ENCODE data around the gene CAMK2A.

Gene CAMK2A

GRCh38 chr5:150203832-150204589, 85.6 kb downstream of the CAMK2A start:
- Mint-ChIP-seq H3K4me1 (ENCODE audit: low read depth) (peaks cover 12% of the 10 kb centered on the region), H3K4me3 (no peak overlapping the region), H3K27ac (no peak overlapping the region), H3K36me3 (ENCODE audit: low read depth) (no peaks in the 10 kb centered on the region), H3K27me3 (peaks cover 15% of the 10 kb centered on the region), H3K9me3 (no peaks in the 10 kb centered on the region)

DNA sequence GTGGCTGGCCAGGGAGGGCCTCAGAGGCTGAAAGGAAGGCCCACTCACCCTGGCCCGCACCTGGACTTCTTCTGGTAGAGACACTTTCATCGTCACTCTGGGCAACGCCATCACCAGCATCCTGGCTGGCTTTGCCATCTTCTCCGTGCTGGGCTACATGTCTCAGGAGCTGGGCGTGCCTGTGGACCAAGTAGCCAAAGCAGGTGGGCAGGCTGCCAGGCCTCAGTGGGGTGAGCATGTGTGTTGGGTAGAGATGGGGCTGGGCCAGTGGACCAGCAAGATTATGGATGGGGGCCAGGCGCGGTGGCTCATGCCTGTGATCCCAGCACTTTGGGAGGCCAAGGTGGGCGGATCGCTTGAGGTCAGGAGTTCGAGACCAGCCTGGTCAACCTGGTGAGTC, 87.1 kb downstream of the CAMK2A start:
- Mint-ChIP-seq H3K27ac (no peak overlapping the region), H3K27me3 (peaks cover 11% of the 10 kb centered on the region), H3K36me3 (ENCODE audit: low read depth) (no peaks in the 10 kb centered on the region), H3K9me3 (no peaks in the 10 kb centered on the region), H3K4me1 (ENCODE audit: low read depth) (no peaks in the 10 kb centered on the region), H3K4me3 (no peak overlapping the region)

DNA sequence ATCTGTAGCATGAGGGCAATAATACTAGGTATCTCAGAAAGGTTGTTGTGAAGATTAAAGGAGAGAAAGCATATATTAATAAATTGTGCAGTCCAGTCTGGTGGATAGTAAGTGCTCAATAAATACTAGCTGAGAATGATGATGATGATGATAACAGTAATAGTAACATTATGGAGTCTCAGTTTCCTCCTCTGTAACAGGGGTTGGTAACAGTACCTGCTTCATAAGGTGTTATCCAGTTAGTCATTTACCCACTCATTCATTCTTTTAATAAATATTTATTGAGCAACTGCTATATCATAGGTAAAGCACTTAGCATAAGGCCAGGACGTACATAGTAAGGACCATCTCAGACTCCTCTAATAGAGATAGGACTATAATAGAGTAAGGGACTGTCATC, 92.1 kb downstream of the CAMK2A start:
- Mint-ChIP-seq H3K36me3 (ENCODE audit: low read depth) (no peaks in the 10 kb centered on the region), H3K27ac (no peak overlapping the region), H3K9me3 (no peaks in the 10 kb centered on the region), H3K4me1 (ENCODE audit: low read depth) (no peaks in the 10 kb centered on the region), H3K27me3 (peaks cover 24% of the 10 kb centered on the region), H3K4me3 (no peak overlapping the region)

DNA sequence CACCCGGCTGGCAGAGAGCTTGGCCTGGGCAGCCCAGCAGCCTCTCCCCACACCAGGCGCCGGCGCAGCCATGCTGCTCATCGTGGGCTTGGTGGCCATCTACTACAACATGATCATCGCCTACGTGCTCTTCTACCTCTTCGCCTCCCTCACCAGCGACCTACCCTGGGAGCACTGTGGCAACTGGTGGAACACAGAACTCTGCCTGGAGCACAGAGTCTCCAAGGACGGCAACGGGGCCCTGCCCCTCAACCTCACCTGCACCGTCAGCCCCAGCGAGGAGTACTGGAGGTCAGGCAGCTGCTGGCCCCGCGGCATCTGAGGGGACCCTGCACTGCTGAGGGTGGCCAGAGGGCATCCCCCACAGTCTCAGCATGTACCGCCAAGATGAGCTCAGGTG, 92.6 kb downstream of the CAMK2A start:
- Mint-ChIP-seq H3K36me3 (ENCODE audit: low read depth) (no peaks in the 10 kb centered on the region), H3K27ac (no peak overlapping the region), H3K9me3 (no peaks in the 10 kb centered on the region), H3K4me3 (no peak overlapping the region), H3K4me1 (ENCODE audit: low read depth) (no peaks in the 10 kb centered on the region), H3K27me3 (peaks cover 24% of the 10 kb centered on the region)

- peaks cover 27% of the 10 kb centered on the region for H3K27me3 Mint-ChIP-seq
These were observed 93.1 kb downstream of the CAMK2A start for GRCh38 chr5:150196514-150196913.

DNA sequence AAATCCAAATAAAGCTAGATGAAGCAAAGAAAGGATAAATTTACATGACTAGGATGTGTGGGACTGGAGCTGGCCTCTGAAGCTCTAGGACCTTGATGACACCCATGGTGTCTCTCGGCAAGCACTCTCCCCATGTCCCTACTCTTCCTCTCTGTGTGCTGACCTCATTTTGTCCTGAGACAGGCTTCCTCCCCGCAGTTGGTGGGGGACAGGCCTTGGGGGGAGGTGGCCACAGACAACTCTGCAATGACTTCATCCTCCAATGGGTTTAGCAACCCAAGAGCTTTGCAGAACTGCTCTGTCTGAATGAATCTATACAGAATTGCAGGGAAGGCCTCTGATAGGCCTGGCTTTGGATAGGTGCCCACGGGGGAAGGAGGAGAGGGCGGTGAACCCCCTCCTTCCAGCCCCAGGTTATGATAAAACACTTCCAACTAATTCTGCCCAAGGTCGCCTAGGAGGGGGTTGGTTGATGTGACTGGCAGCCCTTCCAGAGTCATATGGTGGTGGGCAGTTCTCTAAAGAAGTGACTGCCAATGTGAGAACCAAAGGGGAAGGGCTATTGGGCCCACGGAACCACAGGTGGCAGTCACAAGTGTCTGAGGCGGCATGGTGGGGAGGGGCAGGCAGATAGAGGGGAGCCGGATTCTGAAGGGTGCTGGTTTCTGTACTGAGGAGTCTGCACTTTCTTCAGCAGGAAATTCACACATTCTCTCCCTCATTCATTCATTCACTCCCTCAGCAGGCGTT, 93.7 kb downstream of the CAMK2A start:
- Mint-ChIP-seq H3K27ac (no peak overlapping the region), H3K27me3 (peaks cover 30% of the 10 kb centered on the region), H3K4me1 (ENCODE audit: low read depth) (no peaks in the 10 kb centered on the region), H3K4me3 (no peak overlapping the region), H3K9me3 (no peaks in the 10 kb centered on the region), H3K36me3 (ENCODE audit: low read depth) (no peaks in the 10 kb centered on the region)

More at GRCh38 chr5:150196514-150196913, 93.1 kb downstream of the CAMK2A start:
- H3K4me3 Mint-ChIP-seq: no peak overlapping the region
- H3K9me3 Mint-ChIP-seq: no peaks in the 10 kb centered on the region
- no peaks in the 10 kb centered on the region for H3K36me3 Mint-ChIP-seq (ENCODE audit: low read depth)
- no peaks in the 10 kb centered on the region for H3K4me1 Mint-ChIP-seq (ENCODE audit: low read depth)
- no peak overlapping the region for H3K27ac Mint-ChIP-seq

DNA sequence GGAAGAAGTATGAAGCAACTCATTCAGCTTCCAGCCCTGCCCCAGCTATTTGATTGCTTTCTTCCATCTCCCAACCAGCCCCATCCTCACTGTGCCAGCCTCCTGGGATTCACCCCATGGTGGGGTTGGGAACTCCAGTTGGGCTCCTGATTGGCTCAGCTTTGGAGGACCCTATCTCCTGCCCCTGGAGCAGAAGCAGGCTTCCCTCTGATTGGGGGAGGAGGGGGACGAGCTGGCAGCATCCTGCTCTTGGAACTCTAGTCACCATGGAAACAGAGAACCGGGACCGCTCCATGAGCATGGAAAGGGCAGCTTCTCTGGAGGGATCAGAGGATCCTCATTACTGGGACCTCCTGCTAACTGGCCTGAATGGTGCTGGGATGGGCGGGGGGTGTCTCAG, 97.1 kb downstream of the CAMK2A start:
- Mint-ChIP-seq H3K4me3 (no peak overlapping the region), H3K36me3 (ENCODE audit: low read depth) (no peaks in the 10 kb centered on the region), H3K27me3 (peaks cover 35% of the 10 kb centered on the region), H3K9me3 (no peaks in the 10 kb centered on the region), H3K4me1 (ENCODE audit: low read depth) (no peaks in the 10 kb centered on the region), H3K27ac (no peak overlapping the region)

DNA sequence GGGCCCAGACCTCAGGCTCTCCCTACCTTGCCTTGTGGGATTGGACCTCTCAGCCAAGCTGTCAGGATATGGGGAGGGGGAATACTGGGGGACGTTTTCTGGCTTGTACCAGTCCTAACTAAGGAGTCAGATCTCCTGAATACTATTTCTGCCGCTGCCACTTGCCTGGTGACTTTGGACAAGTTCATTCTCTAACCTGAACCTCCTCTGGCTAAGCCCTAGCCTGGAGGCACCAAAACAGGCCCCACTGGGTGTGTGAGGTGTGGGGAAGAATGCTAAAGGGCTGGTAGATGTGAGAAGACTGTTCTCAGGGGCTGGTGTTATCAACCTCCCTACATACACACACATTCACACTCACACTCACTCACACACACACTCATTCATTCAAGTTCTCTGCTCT, 98.6 kb downstream of the CAMK2A start:
- Mint-ChIP-seq H3K36me3 (ENCODE audit: low read depth) (no peaks in the 10 kb centered on the region), H3K4me1 (ENCODE audit: low read depth) (no peaks in the 10 kb centered on the region), H3K27ac (no peak overlapping the region), H3K27me3 (peaks cover 32% of the 10 kb centered on the region), H3K9me3 (no peaks in the 10 kb centered on the region), H3K4me3 (no peak overlapping the region)

DNA sequence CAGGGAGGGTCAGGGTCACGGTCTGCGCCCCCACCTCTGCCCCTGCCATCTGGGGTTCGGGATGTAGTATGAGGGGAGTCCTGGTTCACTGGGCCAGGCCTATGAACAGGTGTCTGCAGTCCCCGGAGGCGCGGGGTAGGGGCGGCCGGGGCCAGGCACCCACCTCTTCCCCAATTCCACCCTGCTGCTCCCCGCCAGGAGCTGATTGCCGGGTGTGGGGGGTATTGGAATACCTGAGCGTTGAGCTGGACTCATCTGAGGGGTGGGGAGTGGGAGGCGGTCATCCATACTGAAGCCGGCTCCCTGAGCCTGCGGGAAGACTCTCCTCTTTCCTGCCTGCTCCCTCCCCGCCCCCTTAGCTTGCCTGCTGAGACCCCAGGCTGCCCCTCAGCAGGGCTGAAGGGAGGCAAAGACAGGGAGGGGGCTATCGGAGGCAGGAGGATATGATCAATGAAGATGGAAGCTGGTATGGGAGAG, 99.0 kb downstream of the CAMK2A start:
- Mint-ChIP-seq H3K36me3 (ENCODE audit: low read depth) (no peaks in the 10 kb centered on the region), H3K27me3 (peaks cover 32% of the 10 kb centered on the region), H3K27ac (no peak overlapping the region), H3K4me3 (no peak overlapping the region), H3K9me3 (no peaks in the 10 kb centered on the region), H3K4me1 (ENCODE audit: low read depth) (no peaks in the 10 kb centered on the region)

- Mint-ChIP-seq H3K4me1 (ENCODE audit: low read depth) (no peaks in the 10 kb centered on the region), H3K27ac (no peak within 1 kb of the TSS), H3K36me3 (ENCODE audit: low read depth) (no peaks in the 10 kb centered on the region), H3K27me3 (peaks cover 32% of the 10 kb centered on the region), H3K9me3 (no peaks in the 10 kb centered on the region), H3K4me3 (no peak within 1 kb of the TSS)
These were observed 99.7 kb downstream of the CAMK2A start, which contains the start of gene SLC6A7 for GRCh38 chr5:150189728-150190502. Gene SLC6A7 (plus strand): TSS chr5:150190062. CDS start chr5:150190328, 266 bp downstream.

DNA sequence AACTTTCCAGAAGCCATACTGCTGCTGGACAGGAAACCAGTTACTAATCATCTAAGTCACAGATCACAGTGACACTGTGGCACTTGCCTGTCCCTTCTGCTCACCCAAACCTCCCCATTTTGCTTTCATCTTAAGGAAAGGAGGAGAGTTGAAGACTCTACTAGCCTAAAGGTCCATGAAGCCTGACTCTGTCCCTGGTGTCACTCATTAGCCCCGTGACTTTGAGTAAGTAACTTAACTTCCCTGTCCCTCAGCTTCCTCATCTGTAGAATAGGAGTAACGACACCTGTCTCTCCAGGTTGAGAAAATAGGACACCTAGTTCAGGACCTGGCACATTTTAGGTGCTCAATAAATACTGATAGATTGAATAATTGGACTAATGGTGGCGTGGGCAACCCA, 100.2 kb downstream of the CAMK2A start:
- no peak overlapping the region for H3K27ac Mint-ChIP-seq
- H3K36me3 Mint-ChIP-seq (ENCODE audit: low read depth): no peaks in the 10 kb centered on the region
- no peak overlapping the region for H3K4me3 Mint-ChIP-seq
- peaks cover 32% of the 10 kb centered on the region for H3K27me3 Mint-ChIP-seq
- no peaks in the 10 kb centered on the region for H3K9me3 Mint-ChIP-seq
- H3K4me1 Mint-ChIP-seq (ENCODE audit: low read depth): no peaks in the 10 kb centered on the region

- H3K27me3 Mint-ChIP-seq: peaks cover 27% of the 10 kb centered on the region
- H3K27ac Mint-ChIP-seq: no peak overlapping the region
- no peaks in the 10 kb centered on the region for H3K9me3 Mint-ChIP-seq
- H3K36me3 Mint-ChIP-seq (ENCODE audit: low read depth): no peaks in the 10 kb centered on the region
- no peak overlapping the region for H3K4me3 Mint-ChIP-seq
- no peaks in the 10 kb centered on the region for H3K4me1 Mint-ChIP-seq (ENCODE audit: low read depth)
These were observed 101.3 kb downstream of the CAMK2A start for GRCh38 chr5:150188146-150188842.

GRCh38 chr5:150186897-150187296, 102.7 kb downstream of the CAMK2A start:
- H3K4me3 Mint-ChIP-seq: no peak overlapping the region
- H3K27me3 Mint-ChIP-seq: peaks cover 23% of the 10 kb centered on the region
- no peaks in the 10 kb centered on the region for H3K4me1 Mint-ChIP-seq (ENCODE audit: low read depth)
- H3K27ac Mint-ChIP-seq: no peak overlapping the region
- H3K36me3 Mint-ChIP-seq (ENCODE audit: low read depth): no peaks in the 10 kb centered on the region
- H3K9me3 Mint-ChIP-seq: no peaks in the 10 kb centered on the region

DNA sequence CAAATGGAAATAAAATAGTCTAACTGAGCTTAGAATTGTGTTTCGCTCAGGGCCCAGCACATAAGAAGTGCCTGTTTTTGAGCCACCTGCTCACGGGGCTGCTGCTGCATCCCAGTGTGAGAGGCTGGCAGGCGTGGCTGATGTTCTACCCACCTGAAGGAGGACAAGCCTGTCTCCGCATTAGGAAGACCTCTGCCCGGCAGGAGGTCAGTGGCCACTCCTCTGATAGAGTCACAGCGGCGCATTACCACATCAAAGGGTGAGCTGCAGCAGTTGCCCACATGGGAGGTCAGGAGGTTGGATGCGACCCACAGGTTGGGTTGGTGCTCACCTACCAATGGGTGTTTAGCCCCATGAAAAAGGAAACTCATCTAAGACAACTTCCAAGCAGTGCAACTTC, 103.4 kb downstream of the CAMK2A start:
- H3K9me3 Mint-ChIP-seq: no peaks in the 10 kb centered on the region
- H3K27ac Mint-ChIP-seq: no peak overlapping the region
- H3K27me3 Mint-ChIP-seq: peaks cover 19% of the 10 kb centered on the region
- H3K4me1 Mint-ChIP-seq (ENCODE audit: low read depth): no peaks in the 10 kb centered on the region
- H3K36me3 Mint-ChIP-seq (ENCODE audit: low read depth): no peaks in the 10 kb centered on the region
- no peak overlapping the region for H3K4me3 Mint-ChIP-seq
